Gastroesophageal sphincter (tissue), 4 donors: Measurements from ENCODE around the gene CFAP46. TPM values are rescaled to one million over a fixed set of nuclear protein-coding genes. Genes with fewer than 3 reads are reported as not detected.

Experiments
- ATAC-seq: fragments of 150-250 bp; one replicate; pipeline ENCODE4 v1.9.1; 2016; ENCODE audit warnings: mild to moderate bottlenecking, moderate library complexity
- H3K27ac ChIP-seq, 4 donors: fragments of 200-600 bp; sonication (generic) in 3 of 4; 1 replicate in 3 of 4; 2 replicates in 1 of 4; pipeline ENCODE4 v1.5.1; 2016 to 2019
- H3K27me3 ChIP-seq: fragments of 200-600 bp; sonication (generic); one replicate; pipeline ENCODE4 v1.5.1; 2019
- H3K36me3 ChIP-seq, 2 donors: fragments of 200-600 bp; sonication (generic); one replicate each; pipeline ENCODE4 v1.5.1; 2019; ENCODE audit warnings: control low read depth in 1 of 2
- H3K4me1 ChIP-seq, 3 donors: fragments of 200-600 bp; sonication (generic); 1 replicate in 2 of 3; 2 replicates in 1 of 3; pipeline ENCODE4 v1.5.1; 2016 to 2019; ENCODE audit warnings: control low read depth in 2 of 3
- H3K4me3 ChIP-seq, 2 donors: fragments of 200-600 bp; sonication (generic); one replicate each; pipeline ENCODE4 v1.5.1; 2019; ENCODE audit warnings: mild to moderate bottlenecking in 1 of 2, moderate library complexity in 1 of 2
- H3K9me3 ChIP-seq, 3 donors: fragments of 200-600 bp; sonication (generic); one replicate each; pipeline ENCODE4 v1.5.1; 2017 to 2019; ENCODE audit warnings: control low read depth in 2 of 3
- EP300 ChIP-seq: sonication (generic); formaldehyde crosslinking; IDR thresholded peaks from one replicate; pipeline ENCODE4 v1.6.1; 2017; ENCODE audit warnings: antibody characterized with exemption, mild to moderate bottlenecking
- POLR2A ChIP-seq, 2 donors: fragments of 450-650 bp; IDR thresholded peaks; one replicate each; pipeline ENCODE4 v1.6.1; 2017; ENCODE audit warnings: antibody characterized with exemption in 2 of 2, mild to moderate bottlenecking in 2 of 2, moderate library complexity in 1 of 2
- POLR2AphosphoS5 ChIP-seq: sonication (generic); formaldehyde crosslinking; IDR thresholded peaks from one replicate; pipeline ENCODE4 v1.6.1; 2017; ENCODE audit warnings: antibody characterized with exemption
- WGBS, 2 donors: methylation state at CpG; one replicate each; pipeline ENCODE4 v1.1.5; 2018; ENCODE audit warnings: low coverage in 1 of 2; 5-methylcytosine and 5-hydroxymethylcytosine counted together
- total RNA-seq, 4 donors: library from RNA; depleted of rRNA; stranded (reverse); fragments of >200 nt; gene quantifications; one replicate each; pipeline ENCODE4 v1.1.0, GENCODE V29; 2016
- TF ChIP-seq, protein P1 (sequence below), 4 experiments: fragments of 200-600 bp in 2 of 4; fragments of 450-650 bp in 2 of 4; sonication (generic) in 1 of 4; IDR thresholded peaks; one replicate each; pipeline ENCODE4 v1.5.1; 2017 to 2019; ENCODE audit warnings: antibody characterized with exemption in 4 of 4, mild to moderate bottlenecking in 2 of 4, moderate library complexity in 2 of 4

Gene CFAP46
- total RNA-seq, 4 donors from 2014 or later = 0.27 to 2.2 (median 0.30) TPM; not detected in 1

DNA sequence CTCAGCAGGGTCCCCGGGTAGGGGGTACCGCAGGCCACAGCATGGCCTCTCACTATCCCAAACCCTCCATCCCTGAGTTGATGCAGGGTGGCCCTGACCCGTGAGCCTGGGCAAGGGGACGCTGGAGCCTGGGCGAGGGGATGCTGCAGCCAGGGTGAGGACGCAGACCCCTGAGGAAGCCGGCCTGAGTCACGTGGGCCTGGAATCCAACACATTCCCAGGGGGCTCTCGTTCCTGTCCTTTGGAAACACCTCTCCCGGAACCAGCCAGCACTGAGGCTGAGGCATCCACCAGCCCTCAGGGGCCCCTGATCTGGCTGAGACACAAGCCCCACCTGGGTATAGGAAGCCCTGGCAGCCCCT lies 95.0 kb downstream of the CFAP46 start:
- no peak overlapping the region for H3K27ac ChIP-seq
- TF ChIP-seq, protein P1, sequence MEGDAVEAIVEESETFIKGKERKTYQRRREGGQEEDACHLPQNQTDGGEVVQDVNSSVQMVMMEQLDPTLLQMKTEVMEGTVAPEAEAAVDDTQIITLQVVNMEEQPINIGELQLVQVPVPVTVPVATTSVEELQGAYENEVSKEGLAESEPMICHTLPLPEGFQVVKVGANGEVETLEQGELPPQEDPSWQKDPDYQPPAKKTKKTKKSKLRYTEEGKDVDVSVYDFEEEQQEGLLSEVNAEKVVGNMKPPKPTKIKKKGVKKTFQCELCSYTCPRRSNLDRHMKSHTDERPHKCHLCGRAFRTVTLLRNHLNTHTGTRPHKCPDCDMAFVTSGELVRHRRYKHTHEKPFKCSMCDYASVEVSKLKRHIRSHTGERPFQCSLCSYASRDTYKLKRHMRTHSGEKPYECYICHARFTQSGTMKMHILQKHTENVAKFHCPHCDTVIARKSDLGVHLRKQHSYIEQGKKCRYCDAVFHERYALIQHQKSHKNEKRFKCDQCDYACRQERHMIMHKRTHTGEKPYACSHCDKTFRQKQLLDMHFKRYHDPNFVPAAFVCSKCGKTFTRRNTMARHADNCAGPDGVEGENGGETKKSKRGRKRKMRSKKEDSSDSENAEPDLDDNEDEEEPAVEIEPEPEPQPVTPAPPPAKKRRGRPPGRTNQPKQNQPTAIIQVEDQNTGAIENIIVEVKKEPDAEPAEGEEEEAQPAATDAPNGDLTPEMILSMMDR (IDR thresholded peaks at IDR 0.05) = no peak
- TF ChIP-seq EP300 (no peak), POLR2AphosphoS5 (no peak), POLR2A (IDR thresholded peaks at IDR 0.05) (no peak)
- H3K9me3 ChIP-seq = peaks cover 0 to 12% (median 0%) of the 10 kb centered on the region in 3 donors
- no peaks in the 10 kb centered on the region for H3K4me1 ChIP-seq
- 92% methylated on average over 2 of the region's 10 CpGs; no CpG with 5 or more reads in 1 of the 2 donors for WGBS, 2 donors
- no peaks in the 10 kb centered on the region for H3K36me3 ChIP-seq
- no peak for ATAC-seq
- peaks cover 52% of the 10 kb centered on the region for H3K27me3 ChIP-seq
- H3K4me3 ChIP-seq = no peak overlapping the region

DNA sequence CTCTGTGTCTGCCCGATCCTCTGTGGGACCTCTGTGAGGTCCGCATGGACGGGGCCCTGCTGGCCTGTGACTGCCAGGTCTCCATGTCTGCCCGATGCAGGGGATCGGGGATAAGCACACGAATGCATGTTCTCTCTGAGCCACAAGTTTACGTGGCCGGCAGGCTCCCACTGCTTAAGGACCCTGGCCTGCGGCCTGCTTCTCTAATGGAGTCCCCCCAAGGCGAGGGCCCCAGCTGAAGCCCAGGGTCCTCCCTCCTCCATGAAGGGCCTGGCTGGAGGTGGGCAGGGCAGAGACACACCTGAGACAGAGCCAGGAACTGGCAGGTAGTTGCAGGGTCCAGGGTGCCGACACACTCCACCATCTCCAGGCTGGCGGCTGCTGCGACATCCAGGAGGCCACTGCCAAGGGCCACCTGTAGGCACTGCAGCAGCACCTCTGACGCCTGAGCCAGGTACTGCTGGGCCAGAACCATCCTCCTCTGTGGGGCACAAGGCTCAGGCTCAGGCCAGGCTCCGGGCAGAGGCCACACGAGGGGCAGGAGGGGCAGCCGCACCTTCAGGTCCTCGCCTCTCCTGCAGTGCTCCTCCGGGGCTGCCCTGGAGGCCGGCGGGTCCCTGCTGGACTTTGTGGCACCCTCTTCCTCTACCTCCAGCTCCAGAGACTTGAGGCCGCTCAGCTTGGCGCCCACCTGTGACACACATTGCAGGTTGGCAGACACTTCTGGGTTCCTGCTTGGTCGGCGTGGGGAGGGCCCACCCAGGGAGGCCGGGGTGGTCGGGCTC lies 95.5 kb downstream of the CFAP46 start:
- WGBS, 2 donors = no CpG with 5 or more reads among the region's 27 CpGs
- Histone ChIP-seq H3K36me3 (no peaks in the 10 kb centered on the region), H3K27me3 (peaks cover 58% of the 10 kb centered on the region), H3K4me3 (no peak overlapping the region), H3K27ac (no peak overlapping the region), H3K4me1 (no peaks in the 10 kb centered on the region), H3K9me3 (peaks cover 0 to 18% (median 0%) of the 10 kb centered on the region in 3 donors)
- ATAC-seq = no peak
- TF ChIP-seq POLR2AphosphoS5 (no peak), EP300 (no peak), POLR2A (IDR thresholded peaks at IDR 0.05) (no peak)
- TF ChIP-seq, protein P1 (IDR thresholded peaks at IDR 0.05) = no peak

DNA sequence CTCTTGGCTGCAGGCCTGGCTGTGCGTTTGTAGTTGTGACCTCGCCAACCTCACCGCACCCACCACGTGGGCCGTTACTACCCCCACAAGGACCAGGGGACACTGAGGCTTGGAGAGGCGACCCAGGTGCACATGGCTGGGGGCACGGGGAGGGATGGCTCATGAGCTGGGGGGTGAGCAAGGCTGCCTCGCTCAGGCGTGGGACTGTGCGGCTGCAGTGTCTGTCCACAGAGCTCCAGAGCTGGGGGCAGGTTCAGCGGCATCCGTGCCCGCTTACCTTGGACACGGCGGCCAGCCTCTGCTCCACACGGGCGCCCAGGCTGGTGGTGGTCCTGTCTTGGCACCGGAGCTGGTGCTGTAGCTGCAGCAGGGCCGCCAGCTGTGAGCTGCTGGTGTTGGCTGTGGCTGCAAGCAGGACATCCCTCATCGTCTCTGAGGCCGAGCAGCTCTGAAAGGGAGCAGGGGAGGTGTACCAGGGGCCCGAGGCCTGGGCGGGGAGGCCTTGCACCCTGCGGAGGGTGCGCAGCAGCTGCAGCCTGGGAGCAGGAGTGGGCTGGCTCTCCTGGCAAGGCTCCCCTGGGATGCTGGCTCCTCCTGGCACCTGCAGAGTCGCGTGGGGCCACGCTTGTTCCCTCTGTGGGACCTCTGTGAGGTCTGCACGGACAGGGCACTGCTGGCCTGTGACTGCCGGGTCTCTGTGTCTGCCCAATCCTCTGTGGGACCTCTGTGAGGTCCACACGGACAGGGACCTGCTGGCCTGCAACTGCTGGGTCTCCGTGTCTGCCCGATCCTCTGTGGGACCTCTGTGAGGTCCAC lies 96.4 kb downstream of the CFAP46 start:
- ATAC-seq = no peak
- TF ChIP-seq, protein P1 (IDR thresholded peaks at IDR 0.05) = no peak
- TF ChIP-seq EP300 (no peak), POLR2A (IDR thresholded peaks at IDR 0.05) (no peak), POLR2AphosphoS5 (no peak)
- Histone ChIP-seq H3K4me1 (no peaks in the 10 kb centered on the region), H3K27ac (no peak overlapping the region), H3K36me3 (no peaks in the 10 kb centered on the region), H3K27me3 (peaks cover 66% of the 10 kb centered on the region), H3K4me3 (no peak overlapping the region), H3K9me3 (peaks cover 0 to 26% (median 0%) of the 10 kb centered on the region in 3 donors)
- WGBS, 2 donors = no CpG with 5 or more reads among the region's 33 CpGs

DNA sequence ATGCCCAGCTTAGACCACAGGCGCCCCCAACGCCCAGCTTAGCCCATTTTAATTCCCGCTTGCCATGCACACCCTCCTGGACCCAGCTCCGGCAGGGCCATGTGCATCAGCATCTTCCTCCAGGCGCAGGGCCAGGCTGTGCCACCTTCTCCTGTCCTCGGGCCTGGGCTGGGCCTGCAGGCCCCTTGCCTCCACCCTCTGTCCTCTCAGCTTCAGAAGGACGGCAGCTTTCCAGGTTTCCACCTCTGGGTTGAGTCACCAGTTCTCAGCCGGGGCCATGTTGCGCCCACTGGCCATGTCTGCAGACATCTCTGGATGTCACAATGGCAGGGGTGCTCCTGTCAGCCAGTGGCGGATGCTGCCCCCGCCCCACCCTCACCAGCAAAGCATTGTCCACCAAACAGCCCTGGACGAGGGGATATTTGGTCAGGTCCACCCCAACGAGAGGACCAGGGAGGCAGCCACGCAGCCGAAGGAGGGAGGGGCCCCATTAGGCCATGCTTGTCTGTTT lies 97.3 kb downstream of the CFAP46 start:
- H3K27me3 ChIP-seq = peaks cover 71% of the 10 kb centered on the region
- H3K9me3 ChIP-seq = peaks cover 0 to 26% (median 0%) of the 10 kb centered on the region in 3 donors
- no peaks in the 10 kb centered on the region for H3K36me3 ChIP-seq
- H3K27ac ChIP-seq = no peak overlapping the region
- no peaks in the 10 kb centered on the region for H3K4me1 ChIP-seq
- TF ChIP-seq EP300 (no peak), POLR2A (IDR thresholded peaks at IDR 0.05) (no peak), POLR2AphosphoS5 (no peak)
- TF ChIP-seq, protein P1 (IDR thresholded peaks at IDR 0.05) = no peak
- no peak for ATAC-seq
- H3K4me3 ChIP-seq = no peak overlapping the region
- WGBS, 2 donors = 100% methylated on average over 1 of the region's 15 CpGs; no CpG with 5 or more reads in 1 of the 2 donors
